Kidney (tissue), 14 donors: ENCODE results near the gene MYO9B. TPM values are rescaled to one million over a fixed set of nuclear protein-coding genes. Genes with fewer than 3 reads are reported as not detected.
A peak's percentile ranks its signal among the peaks of the same experiment; 100 is the strongest.

Source experiments
- DNase-seq, 5 donors: peaks; one replicate each; pipeline ENCODE4 v3.0.0-alpha.2; 2013 to 2020
- FAIRE-seq: peaks from 2 replicates; lab custom pipeline; 2012; peaks lifted over from hg19 to GRCh38; lab: Jason Lieb, UNC
- H3K27ac ChIP-seq, 2 donors: one replicate each; pipeline ENCODE4 v1.7.0; 2013; ENCODE audit warnings: low read depth in 2 of 2, low read length in 2 of 2, inconsistent platforms in 1 of 2
- H3K27me3 ChIP-seq: one replicate; pipeline ENCODE4 v1.7.1; 2013; ENCODE audit warnings: low read length, inconsistent platforms; ENCODE audit not compliant: control insufficient read depth, insufficient read depth
- H3K36me3 ChIP-seq, 3 donors: one replicate each; pipeline versions ENCODE4 v1.7.0 to v1.7.1; 2013; ENCODE audit warnings: low read length in 3 of 3, control low read depth in 1 of 3, inconsistent platforms in 1 of 3; ENCODE audit not compliant: insufficient read depth in 3 of 3, control insufficient read depth in 2 of 3
- H3K4me1 ChIP-seq, 3 donors: one replicate each; pipeline versions ENCODE4 v1.7.0 to v1.7.1; 2013; ENCODE audit warnings: low read length in 3 of 3, inconsistent platforms in 1 of 3, low read depth in 1 of 3; ENCODE audit not compliant: control insufficient read depth in 2 of 3, insufficient read depth in 2 of 3
- H3K4me3 ChIP-seq, 3 donors: one replicate each; pipeline versions ENCODE4 v1.7.0 to v1.8.1; 2013; ENCODE audit warnings: low read length in 3 of 3, control low read depth in 1 of 3, inconsistent platforms in 1 of 3
- H3K9ac ChIP-seq, 3 donors: one replicate each; pipeline versions ENCODE4 v1.7.0 to v1.7.1; 2013; ENCODE audit warnings: low read length in 3 of 3, control low read depth in 1 of 3, inconsistent platforms in 1 of 3
- H3K9me3 ChIP-seq, 3 donors: one replicate each; pipeline versions ENCODE4 v1.7.0 to v1.7.1; 2013; ENCODE audit warnings: low read length in 3 of 3, control low read depth in 1 of 3, inconsistent platforms in 1 of 3; ENCODE audit not compliant: control insufficient read depth in 2 of 3, insufficient read depth in 1 of 3
- CTCF ChIP-seq: IDR thresholded peaks from 3 replicates; pipeline ENCODE4 v1.5.1; 2012; ENCODE audit warnings: mild to moderate bottlenecking, moderate library complexity, borderline replicate concordance; ENCODE audit not compliant: insufficient read depth; ENCODE audit errors: extremely low read depth
- intact Hi-C: fragments of 100-400 bp; cut with DNase I; formaldehyde crosslinking; loops from one replicate; pipeline ENCODE4 v1.11.1; 2022
- polyA plus RNA-seq: library from polyadenylated mRNA; stranded (reverse); fragments of 350-450 nt; fragmentation: Illumina TruSeq; extraction: RNeasy Lipid Tissue Mini Kit (QIAGEN cat#74804); gene quantifications from one replicate; pipeline ENCODE4 v1.2.3, GENCODE V29; 2014; ENCODE audit warnings: low read depth, low replicate concordance; ENCODE audit not compliant: insufficient read depth
- total RNA-seq: library from RNA; stranded (reverse); fragmentation: NEBNext Ultra II Directional; extraction: Animal tissue kit (Norgen Biotek cat#: 25700); gene quantifications from one replicate; pipeline ENCODE4 v1.2.1, GENCODE V29; 2021
- donor health status: control.
- donor health status: control.
- donor health status: control.
- donor health status: control.
- donor health status: control.
- donor health status: DM: yes; HTN: yes; CAD: no.
- donor health status: Normal renal cell carcinoma (clear cell type).

The MYO9B gene
- total and polyA plus RNA-seq, 2 donors from 2014 or later = 14.7 to 68.1 TPM

DNA sequence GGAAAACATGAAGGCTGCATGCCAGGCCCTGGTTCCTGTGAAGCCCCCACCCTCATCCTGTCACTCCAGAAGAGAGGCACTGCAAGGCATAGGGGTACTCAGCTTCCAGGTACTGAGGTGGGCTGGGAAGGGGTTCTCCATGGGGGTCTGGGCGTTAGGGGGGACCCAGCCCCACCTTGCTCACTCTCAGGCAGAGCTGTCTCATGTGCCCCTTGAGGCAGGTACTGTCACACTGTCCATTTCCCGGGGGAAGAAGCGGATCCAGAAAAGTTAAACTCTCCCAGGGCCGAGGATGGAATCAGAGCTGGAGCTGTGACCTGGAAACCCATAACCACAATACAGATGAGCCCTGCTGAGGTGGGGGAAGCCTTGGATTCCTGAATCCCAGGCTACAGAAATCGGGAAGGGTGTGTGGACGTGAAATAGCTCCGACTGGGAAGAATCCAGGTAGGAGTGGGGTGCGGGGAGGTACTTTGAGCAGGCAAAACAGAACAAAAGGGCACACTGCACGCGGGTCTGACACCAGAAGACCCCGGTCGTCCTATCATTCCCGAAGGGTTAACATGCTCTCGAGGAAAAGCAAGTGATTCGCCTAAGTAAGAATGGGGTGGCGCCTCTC is 139.0 kb downstream of the MYO9B start:
- peak overlapping the region; percentile 88 to 89 for H3K27ac ChIP-seq
- H3K4me3 ChIP-seq = peak overlapping the region; percentile 65 to 79 (median 72)
- FAIRE-seq = no peak
- H3K27me3 ChIP-seq = no peaks in the 10 kb centered on the region
- H3K9ac ChIP-seq = peak overlapping the region; percentile 49 to 84 (median 51)
- intact Hi-C loops = no loop called here
- H3K4me1 ChIP-seq = peaks cover 0 to 11% (median 4%) of the 10 kb centered on the region in 3 donors
- DNase-seq = peak in 1 of 5 donors; percentile 62
- no peaks in the 10 kb centered on the region for H3K36me3 ChIP-seq
- no peak for TF ChIP-seq CTCF
- no peaks in the 10 kb centered on the region for H3K9me3 ChIP-seq

- Histone ChIP-seq H3K36me3 (no peaks in the 10 kb centered on the region), H3K4me3 (peak within 1 kb of the TSS; percentile 72 to 79 (median 77)), H3K9ac (peak within 1 kb of the TSS; percentile 49 to 84 (median 69)), H3K27me3 (no peaks in the 10 kb centered on the region), H3K9me3 (no peaks in the 10 kb centered on the region), H3K4me1 (peaks cover 0 to 11% (median 4%) of the 10 kb centered on the region in 3 donors), H3K27ac (peak within 1 kb of the TSS; percentile 88 to 89)
- peak; percentile 93 to 98 (median 96) for DNase-seq
- FAIRE-seq = no peak
- TF ChIP-seq CTCF = no peak
- intact Hi-C loops = no loop called here
Observed at GRCh38 chr19:17215127-17215971, 139.8 kb downstream of the MYO9B start, which contains the start of gene USE1. Gene USE1 (plus strand): TSS chr19:17215357. CDS start chr19:17215406, 49 bp downstream.

DNA sequence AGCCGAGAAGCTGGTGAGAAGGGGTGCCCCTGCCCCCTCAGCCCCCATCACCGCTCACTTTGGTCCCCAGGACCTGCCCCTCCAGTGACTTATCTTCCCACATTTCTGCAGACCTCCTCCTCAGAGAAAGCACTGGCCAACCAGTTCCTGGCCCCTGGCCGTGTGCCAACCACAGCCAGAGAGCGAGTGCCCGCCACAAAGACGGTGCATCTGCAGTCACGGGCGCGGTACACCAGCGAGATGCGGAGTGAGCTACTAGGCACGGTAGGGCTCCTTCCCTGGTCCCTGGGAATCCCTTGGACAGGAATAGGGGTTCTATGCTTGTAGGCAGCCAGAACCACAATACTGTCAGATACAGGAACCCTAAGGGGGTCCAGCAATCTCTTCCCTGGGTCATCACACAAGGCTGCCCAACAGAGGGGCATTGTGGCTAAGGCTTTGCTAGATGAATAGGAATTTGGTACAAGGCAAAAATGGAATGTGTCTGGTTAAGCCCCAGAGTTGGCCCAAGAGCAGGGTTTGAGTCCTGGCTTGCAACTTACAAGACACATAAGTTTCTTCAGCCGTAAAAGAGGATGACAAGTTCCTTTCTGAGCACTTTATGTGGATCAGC is 140.6 kb downstream of the MYO9B start:
- Histone ChIP-seq H3K36me3 (no peaks in the 10 kb centered on the region), H3K9me3 (no peaks in the 10 kb centered on the region), H3K9ac (no peak overlapping the region), H3K27ac (no peak overlapping the region), H3K4me3 (peak overlapping the region in 2 of 3 donors; percentile 77 to 79), H3K4me1 (peaks cover 0 to 11% (median 4%) of the 10 kb centered on the region in 3 donors), H3K27me3 (no peaks in the 10 kb centered on the region)
- FAIRE-seq (no peak), DNase-seq (peak in 1 of 5 donors; percentile 77)
- intact Hi-C loops = no loop called here
- TF ChIP-seq CTCF = no peak
